T follicular helper cell (primary cell): ENCODE measurements around the gene CXCL6.

ENCODE experiments used
- DNase-seq: peaks from one replicate; pipeline ENCODE4 v3.0.0-alpha.2; 2020; ENCODE audit warnings: low read depth

CXCL6 gene

GRCh38 chr4:73843369-73843768, 6.9 kb downstream of the CXCL6 start:
- DNase-seq: no peak

GRCh38 chr4:73844345-73844744, 7.9 kb downstream of the CXCL6 start:
- no peak for DNase-seq

- no peak for DNase-seq
These were observed 8.3 kb downstream of the CXCL6 start for GRCh38 chr4:73844806-73845205.

GRCh38 chr4:73847526-73848182, 11.2 kb downstream of the CXCL6 start:
- no peak for DNase-seq

- no peak for DNase-seq
These were observed 11.8 kb downstream of the CXCL6 start for GRCh38 chr4:73848183-73848777.

DNA sequence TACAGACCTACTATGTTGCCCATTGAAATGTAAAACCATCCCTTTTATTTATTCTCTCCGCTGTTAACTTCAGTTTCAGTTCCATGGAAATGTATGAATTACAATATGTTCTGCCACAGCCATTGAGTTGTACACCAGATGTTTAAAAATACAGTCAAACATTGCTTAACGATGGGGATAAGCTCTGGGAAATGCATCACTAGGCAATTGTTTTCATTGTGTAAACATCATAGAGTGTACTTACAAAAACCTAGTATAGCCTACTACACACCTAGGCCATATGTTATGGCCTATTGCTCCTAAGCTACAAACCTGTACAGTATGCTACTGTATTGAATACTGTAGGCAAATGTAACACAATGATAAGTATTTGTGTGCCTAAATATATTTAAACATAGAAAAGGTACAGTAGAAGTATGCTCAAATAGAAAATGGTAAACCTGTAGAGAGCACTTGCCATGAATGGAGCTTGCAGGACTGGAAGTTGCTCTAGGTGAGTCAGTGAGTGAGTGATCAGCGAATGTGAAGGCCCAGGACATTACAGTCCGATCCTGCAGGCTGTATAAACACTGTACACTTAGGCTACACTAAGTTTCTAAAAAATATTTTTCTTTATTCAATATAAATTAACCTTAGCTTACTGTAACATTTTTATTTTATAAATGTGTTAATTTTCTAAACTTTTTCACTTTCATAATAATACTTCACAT, 13.9 kb downstream of the CXCL6 start:
- no peak for DNase-seq

GRCh38 chr4:73851293-73851692, 14.8 kb downstream of the CXCL6 start:
- DNase-seq: no peak

DNA sequence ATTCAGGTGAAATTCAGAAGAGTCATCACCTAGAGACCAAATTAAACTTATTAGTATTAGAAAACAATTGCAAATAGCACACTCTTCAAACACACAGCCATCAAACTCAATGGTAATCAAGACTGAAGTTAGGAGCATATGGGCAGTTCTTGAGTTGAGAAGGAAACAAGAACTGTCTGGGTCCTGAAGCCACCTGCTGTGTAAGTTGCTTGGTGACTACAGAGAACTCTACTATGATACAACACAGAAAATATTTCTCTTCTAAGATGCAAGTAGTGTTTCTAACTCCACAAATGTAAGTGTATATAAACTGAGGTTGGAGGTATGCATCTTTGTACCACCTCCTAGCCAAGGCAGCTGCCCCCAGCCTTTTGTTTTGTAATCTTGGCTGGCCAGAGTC, 16.3 kb downstream of the CXCL6 start:
- no peak for DNase-seq

DNA sequence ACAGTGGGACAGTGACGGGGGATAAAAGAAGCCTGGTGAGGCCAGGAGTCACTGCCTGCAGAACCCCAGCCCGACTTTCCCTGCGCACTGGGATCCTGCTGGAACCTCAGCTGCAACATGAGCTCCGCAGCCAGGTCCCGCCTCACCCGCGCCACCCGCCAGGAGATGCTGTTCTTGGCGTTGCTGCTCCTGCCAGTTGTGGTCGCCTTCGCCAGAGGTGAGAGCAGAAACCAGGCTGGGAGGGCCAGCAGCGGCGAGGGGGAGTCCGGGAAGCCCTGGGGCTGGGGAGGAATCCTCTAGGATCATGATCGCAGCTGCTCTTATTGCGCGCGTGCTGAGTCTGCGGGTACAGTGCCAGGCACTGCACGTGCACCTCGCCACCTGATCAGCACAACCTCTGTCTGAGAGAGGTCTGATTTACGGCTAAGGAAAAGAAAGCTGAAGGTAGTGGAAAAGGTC, 16.8 kb downstream of the CXCL6 start, which contains the start of gene PF4V1:
TSS of gene PF4V1 (plus strand) at position 51 of the 459 bp plus-strand sequence. CDS start at position 118, 67 bp downstream.
- no peak for DNase-seq

- DNase-seq: no peak
These were observed 17.4 kb downstream of the CXCL6 start for GRCh38 chr4:73853718-73854473.

DNA sequence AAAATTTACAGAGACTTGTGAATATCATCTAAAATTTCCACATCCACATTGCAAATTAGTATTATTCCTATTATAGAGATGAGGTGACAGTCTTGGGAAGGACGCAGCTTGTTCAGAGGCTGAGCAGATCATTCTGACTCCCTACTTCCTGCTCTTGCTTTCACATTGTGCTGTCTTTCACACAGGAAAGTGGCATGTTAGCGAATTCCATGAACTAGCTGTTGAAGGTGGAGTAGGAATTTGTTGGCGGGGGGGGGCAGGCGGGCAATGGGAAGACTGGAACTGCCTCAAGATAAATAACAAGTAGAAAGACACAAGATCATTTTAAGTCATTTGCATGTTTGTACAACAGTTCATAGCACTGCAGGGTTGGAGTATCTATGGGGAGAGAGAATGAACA, 18.9 kb downstream of the CXCL6 start:
- DNase-seq: no peak

- no peak for DNase-seq
These were observed 20.0 kb downstream of the CXCL6 start for GRCh38 chr4:73856518-73856917.

DNA sequence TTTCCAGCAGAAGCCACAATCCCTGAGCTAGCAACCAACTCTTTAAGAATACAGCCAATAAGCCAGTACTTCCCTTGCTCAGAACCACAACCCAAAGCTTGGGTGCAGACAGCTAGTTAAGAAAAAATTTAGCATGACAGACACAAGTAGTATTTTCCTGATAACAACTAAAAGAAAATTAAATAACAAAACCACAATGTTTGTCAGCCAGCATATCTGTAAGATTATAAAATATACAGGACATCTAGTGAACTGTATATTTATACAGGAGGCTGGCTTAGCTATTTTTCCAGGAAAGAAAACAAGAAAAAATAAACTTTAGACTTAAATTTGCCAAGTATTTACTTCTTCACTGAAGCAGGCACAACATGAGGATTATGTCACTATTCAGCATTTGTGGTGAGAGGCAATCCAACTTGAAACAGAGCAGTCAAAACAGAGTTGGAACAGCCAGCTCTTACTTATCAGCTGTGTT, 23.2 kb downstream of the CXCL6 start:
- no peak for DNase-seq

- no peak for DNase-seq
These were observed 23.7 kb downstream of the CXCL6 start for GRCh38 chr4:73860181-73860580.

DNA sequence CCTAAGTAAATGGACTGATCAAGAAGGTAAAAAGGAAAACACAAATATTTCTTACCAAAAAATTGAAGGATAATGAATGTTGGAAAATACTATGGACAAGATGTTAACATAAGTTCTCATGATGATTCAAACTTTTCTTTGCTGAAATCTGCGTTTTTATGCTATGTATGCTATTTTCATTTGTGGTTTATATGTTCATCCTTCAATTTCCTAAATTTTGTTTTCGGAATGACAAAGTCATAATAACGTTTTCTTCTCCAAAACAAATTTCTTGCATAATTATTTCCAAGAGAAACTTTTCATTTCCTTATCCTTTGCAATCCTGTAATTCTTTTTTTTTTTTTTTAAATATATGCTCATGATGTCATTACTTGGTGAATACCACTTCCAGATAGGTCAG, 24.4 kb downstream of the CXCL6 start:
- DNase-seq: no peak

- no peak for DNase-seq
These were observed 25.8 kb downstream of the CXCL6 start for GRCh38 chr4:73862322-73862721.

DNA sequence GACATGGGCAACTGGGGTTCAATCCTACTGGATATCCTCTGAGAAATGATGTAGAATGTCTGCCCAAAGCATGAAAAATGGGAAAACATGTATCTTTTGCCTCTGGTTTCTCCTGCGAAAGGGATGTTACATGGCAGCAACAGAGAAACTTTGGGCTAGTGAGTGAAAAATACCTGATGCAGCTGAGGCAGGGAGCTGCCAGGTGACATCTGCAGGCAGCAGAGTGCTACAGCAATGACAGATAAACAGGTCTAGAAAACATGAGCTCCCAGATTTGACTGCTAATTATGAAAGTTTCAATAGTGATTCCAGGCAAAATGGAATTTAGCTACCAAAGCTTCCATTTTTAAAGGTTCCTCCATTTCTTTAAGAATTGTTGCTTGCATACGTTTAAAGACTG, 27.9 kb downstream of the CXCL6 start:
- no peak for DNase-seq

- DNase-seq: no peak
These were observed 28.5 kb downstream of the CXCL6 start for GRCh38 chr4:73864961-73865360.

- DNase-seq: no peak
These were observed 29.1 kb downstream of the CXCL6 start for GRCh38 chr4:73865431-73866096.

GRCh38 chr4:73866246-73866645, 29.8 kb downstream of the CXCL6 start:
- DNase-seq: no peak

DNA sequence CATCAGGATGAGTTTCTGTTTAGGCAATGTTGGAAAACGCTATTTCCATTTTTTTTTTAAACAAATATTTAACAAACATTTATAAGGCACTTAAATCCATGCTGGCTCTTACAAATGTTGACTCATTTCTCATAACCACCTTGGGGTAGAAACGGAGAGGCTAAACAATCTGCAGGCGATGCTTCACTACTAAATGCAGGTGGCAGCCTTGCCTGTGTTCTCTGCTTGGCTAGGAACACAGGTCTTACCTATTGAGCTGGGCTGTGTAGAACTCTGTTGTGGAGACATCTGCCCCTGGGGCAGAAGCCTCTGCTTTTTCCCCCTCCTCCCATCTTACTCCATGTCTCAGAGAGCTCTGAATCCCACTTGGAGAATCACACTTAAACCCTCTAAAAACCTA, 31.3 kb downstream of the CXCL6 start:
- no peak for DNase-seq
